ENCODE data around the gene ZSCAN2. TPM values are rescaled to one million over a fixed set of nuclear protein-coding genes. Genes with fewer than 3 reads are reported as not detected.
"Not testable (repeated sequence)": the region's sequence is repeated elsewhere in the genome, so short reads cannot be mapped to it uniquely, and the experiment has no call there.

Gene ZSCAN2
- total RNA-seq, result 1 to 10 TPM; 3.6 to 6.4 (median 5.2) TPM
- polyA plus RNA-seq, result 4.0 TPM
- long read RNA-seq, donor 1, partial matches to known transcripts, result 0 of 7 reads
- long read RNA-seq, donor 1, other reads (novel, unspliced or antisense), result 4 of 7 reads
- long read RNA-seq, donor 2, partial matches to known transcripts, result 1 of 3 reads
- long read RNA-seq, donor 2, other reads (novel, unspliced or antisense), result 1 of 3 reads
- long read RNA-seq, donor 3, partial matches to known transcripts, result 0 of 8 reads
- long read RNA-seq, donor 3, other reads (novel, unspliced or antisense), result 5 of 8 reads
- long read RNA-seq, donor 4, partial matches to known transcripts, result 0 of 3 reads
- long read RNA-seq, donor 4, other reads (novel, unspliced or antisense), result 0 of 3 reads

DNA sequence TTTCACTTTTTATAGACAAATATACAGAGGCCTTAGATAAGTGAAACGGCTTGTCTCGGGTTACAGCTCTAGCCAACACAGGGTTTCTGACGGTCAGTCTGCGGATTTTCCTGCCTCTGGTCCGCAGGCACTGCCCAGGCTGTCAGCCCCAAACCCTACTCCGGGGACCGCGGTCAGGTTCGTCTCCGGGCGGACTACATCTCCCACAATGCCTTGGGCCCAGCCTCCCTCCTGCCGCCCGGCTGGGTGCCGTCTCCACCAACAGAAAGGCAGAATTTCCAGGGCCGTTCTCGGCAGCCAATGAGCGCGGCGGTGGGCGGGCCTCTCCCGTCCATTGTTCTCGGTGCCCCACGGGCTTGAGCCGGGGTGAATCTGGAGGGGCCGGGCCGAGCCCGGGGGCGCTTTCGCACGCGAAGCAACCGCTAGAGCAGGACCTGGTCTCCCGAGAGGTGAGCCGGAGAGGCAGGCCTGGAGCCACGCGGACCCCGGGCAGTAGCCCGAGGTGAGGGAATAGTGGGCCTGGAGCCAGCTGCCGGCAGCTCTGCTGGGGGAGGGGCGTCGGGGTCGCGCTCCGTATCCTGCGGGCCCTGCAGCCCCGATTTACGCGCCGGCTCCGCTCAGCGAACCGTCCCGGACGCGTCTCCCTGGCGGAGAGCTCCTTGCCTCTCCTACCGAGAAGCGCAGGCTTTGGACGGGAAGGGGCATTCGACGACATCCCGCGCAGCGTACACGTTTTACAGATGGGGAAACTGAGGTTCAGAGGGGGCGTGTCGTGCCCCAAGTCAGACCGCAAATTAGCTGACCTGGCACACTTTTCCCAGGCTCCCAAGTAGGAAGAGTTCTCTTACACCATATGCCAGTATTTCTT, at the start of gene ZSCAN2:
Gene ZSCAN2 (plus strand): TSS at position 323 of the 868 bp plus-strand sequence. CDS start 2,919 bp downstream, outside the sequence.
- Histone ChIP-seq H3K9me3 (ENCODE audit: control insufficient read depth, low read length) (no peaks in the 10 kb centered on the region), H3K27me3 (ENCODE audit: control insufficient read depth, insufficient read depth) (no peaks in the 10 kb centered on the region), H3K4me1 (ENCODE audit: control insufficient read depth, insufficient read depth, low read length) (peaks cover 2% of the 10 kb centered on the region), H3K27ac (ENCODE audit: low read length) (peak within 1 kb of the TSS; percentile 21), H3K4me3 (ENCODE audit: low read length) (peak within 1 kb of the TSS; percentile 64)
- peak; percentile 96 to 98 (median 97) for DNase-seq
- ATAC-seq, result peak; percentile 99
- WGBS, result under 1% methylated on average over 68 of the region's 68 CpGs
- intact Hi-C loops (cut with DNase I), result loop anchor here in 1 of 4 donors (10.0 kb wide), 1 partner anchor 54 kb away; the partner anchor contains the start of genes NMB and WDR73

DNA sequence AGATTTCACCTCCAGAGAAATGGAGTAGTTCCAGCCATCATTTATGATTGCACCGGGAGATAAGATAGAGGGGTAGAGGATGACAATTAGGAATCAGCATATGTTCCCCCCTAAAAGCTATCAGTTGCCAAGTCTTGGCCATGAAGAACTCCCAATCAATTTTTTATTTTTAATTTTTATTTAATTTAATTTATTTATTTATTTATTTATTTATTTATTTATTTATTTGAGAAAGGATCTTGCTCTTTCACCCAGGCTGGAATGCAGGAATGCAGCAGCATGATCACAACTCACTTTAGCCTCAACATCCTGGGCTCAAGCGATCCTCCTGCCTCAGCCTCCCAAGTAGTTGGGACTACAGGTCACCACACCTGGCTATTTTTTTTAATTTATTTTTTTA, 49.2 kb upstream of the ZSCAN2 start:
- H3K9me3 ChIP-seq (ENCODE audit: control insufficient read depth, low read length); H3K4me1 ChIP-seq (ENCODE audit: control insufficient read depth, insufficient read depth, low read length); ATAC-seq; intact Hi-C loops (cut with DNase I); H3K4me3 ChIP-seq (ENCODE audit: low read length); H3K27ac ChIP-seq (ENCODE audit: low read length); DNase-seq; H3K27me3 ChIP-seq (ENCODE audit: control insufficient read depth, insufficient read depth): not testable (repeated sequence)
- 98% methylated on average over 2 of the region's 2 CpGs for WGBS

DNA sequence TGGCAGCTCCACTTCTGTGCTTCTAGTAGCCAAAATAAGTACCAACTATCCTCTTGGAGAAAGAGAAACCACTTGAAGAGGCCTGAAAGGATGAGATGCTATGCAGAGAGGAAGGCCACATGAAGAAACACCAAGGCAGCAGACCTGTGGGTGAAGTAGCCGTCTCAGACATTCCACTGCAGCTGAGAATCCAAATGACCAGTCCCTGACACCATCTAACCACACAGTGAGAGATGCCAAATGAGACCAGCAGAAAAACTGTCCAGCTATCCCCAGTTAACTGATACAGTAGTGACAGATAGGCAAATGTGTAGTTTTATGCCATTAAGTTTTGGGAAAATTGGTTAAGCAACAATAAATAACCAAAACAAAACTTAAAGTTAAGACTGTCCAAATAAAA, 47.9 kb upstream of the ZSCAN2 start:
- intact Hi-C loops (cut with DNase I), result no loop called here
- no peaks in the 10 kb centered on the region for H3K9me3 ChIP-seq (ENCODE audit: control insufficient read depth, low read length)
- no peak overlapping the region for H3K4me3 ChIP-seq (ENCODE audit: low read length)
- no peak for DNase-seq
- no peaks in the 10 kb centered on the region for H3K4me1 ChIP-seq (ENCODE audit: control insufficient read depth, insufficient read depth, low read length)
- no peak overlapping the region for H3K27ac ChIP-seq (ENCODE audit: low read length)
- no peaks in the 10 kb centered on the region for H3K27me3 ChIP-seq (ENCODE audit: control insufficient read depth, insufficient read depth)
- 98% methylated on average over 1 of the region's 1 CpG for WGBS
- ATAC-seq, result no peak

DNA sequence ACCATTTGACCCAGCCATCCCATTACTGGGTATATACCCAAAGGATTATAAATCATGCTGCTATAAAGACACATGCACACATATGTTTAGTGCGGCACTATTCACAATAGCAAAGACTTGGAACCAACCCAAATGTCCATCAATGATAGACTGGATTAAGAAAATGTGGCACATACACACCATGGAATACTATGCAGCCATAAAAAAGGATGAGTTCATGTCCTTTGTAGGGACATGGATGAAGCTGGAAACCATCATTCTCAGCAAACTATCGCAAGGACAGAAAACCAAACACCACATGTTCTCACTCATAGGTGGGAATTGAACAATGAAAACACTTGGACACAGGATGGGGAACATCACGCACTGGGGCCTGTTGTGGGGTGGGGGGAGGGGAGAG, 44.1 kb upstream of the ZSCAN2 start:
- H3K27ac ChIP-seq (ENCODE audit: low read length); H3K4me3 ChIP-seq (ENCODE audit: low read length); H3K4me1 ChIP-seq (ENCODE audit: control insufficient read depth, insufficient read depth, low read length); intact Hi-C loops (cut with DNase I); ATAC-seq; H3K9me3 ChIP-seq (ENCODE audit: control insufficient read depth, low read length); H3K27me3 ChIP-seq (ENCODE audit: control insufficient read depth, insufficient read depth); DNase-seq: not testable (repeated sequence)
- 91% methylated on average over 3 of the region's 3 CpGs for WGBS

DNA sequence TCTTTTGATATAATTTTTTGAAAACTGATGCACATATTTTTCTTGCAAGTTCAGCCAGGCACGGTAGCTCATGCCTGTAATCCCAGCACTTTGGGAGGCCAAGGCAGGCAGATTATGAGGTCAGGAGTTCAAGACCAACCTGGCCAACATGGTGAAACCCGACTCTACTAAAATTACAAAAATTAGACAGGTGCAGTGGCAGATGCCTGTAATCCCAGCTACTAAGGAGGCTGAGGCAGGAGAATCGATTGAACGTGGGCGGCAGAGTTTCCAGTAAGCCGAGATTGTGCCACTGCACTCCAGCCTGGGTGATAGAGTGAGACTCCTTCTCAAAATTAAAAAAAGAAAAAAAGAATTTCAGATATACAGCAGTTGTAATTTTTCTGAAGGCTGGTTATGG, 32.8 kb upstream of the ZSCAN2 start:
- not testable (repeated sequence) for ATAC-seq; H3K27me3 ChIP-seq (ENCODE audit: control insufficient read depth, insufficient read depth)
- WGBS, result 89% methylated on average over 6 of the region's 6 CpGs

DNA sequence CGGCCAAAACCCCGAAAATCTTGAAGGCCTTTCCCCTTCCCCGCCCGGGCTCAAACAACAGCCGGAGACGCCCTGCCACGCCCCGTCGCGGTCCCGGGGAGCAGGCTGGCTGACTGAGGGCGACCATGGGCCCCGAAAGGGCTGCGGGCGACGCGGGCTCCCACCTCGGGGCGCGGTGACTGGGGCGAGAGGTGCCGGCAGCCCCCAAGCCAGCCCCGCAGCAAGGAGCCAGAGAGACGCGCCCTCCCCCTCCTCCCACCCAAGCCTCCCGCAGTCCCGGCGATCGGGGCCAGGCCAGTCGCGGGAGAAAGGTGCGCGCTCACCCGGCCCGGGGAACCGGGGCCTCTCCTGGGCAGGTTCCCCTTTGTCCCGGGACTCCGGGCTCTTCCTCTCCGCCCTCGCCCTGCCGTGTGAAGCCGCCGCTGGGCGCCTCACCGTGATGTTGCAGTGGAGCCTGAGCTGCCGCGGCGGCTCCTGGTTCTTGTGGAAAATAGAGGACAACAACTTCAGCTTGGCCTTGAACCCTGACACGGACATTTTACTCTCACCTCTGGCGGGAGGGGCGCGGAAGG, 30.6 kb upstream of the ZSCAN2 start:
- under 1% methylated on average over 52 of the region's 52 CpGs for WGBS
- ATAC-seq (peak; percentile 78 to 79), DNase-seq (peak; percentile 65 to 88 (median 84))
- peak overlapping the region; percentile 89 for H3K27ac ChIP-seq (ENCODE audit: low read length)
- H3K4me3 ChIP-seq (ENCODE audit: low read length), result peak overlapping the region; percentile 81
- H3K9me3 ChIP-seq (ENCODE audit: control insufficient read depth, low read length), result no peaks in the 10 kb centered on the region
- no peaks in the 10 kb centered on the region for H3K27me3 ChIP-seq (ENCODE audit: control insufficient read depth, insufficient read depth)
- no peaks in the 10 kb centered on the region for H3K4me1 ChIP-seq (ENCODE audit: control insufficient read depth, insufficient read depth, low read length)
- intact Hi-C loops (cut with DNase I), result no loop called here

More for the DNA sequence above, 32.8 kb upstream of the ZSCAN2 start:
- H3K4me1 ChIP-seq (ENCODE audit: control insufficient read depth, insufficient read depth, low read length); H3K4me3 ChIP-seq (ENCODE audit: low read length); H3K9me3 ChIP-seq (ENCODE audit: control insufficient read depth, low read length); intact Hi-C loops (cut with DNase I); H3K27ac ChIP-seq (ENCODE audit: low read length); DNase-seq: not testable (repeated sequence)

DNA sequence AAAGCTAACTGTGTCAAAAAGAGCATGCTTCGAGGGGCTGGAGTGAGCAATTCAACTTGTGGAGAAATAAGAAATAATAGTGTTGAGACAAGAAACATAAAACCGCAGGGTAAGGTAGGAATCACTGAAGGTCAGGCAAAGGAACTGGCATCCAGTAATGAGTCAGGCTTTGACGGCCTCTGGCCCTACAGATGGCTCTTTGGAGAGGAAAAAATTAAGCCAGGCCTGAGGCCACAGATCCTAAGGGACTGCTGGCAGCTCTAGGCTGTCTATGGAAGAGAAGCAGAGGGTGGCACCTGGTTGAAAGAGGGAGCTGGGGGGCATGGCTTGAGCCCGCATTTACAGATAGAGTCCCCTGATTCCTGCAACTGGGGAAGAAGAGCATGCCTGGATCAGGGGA, 28.6 kb upstream of the ZSCAN2 start:
- Histone ChIP-seq H3K4me1 (ENCODE audit: control insufficient read depth, insufficient read depth, low read length) (no peaks in the 10 kb centered on the region), H3K9me3 (ENCODE audit: control insufficient read depth, low read length) (no peaks in the 10 kb centered on the region), H3K27me3 (ENCODE audit: control insufficient read depth, insufficient read depth) (no peaks in the 10 kb centered on the region), H3K27ac (ENCODE audit: low read length) (peak overlapping the region; percentile 21), H3K4me3 (ENCODE audit: low read length) (no peak overlapping the region)
- intact Hi-C loops (cut with DNase I), result no loop called here
- ATAC-seq, result no peak
- no peak for DNase-seq
- WGBS, result 90% methylated on average over 4 of the region's 4 CpGs

DNA sequence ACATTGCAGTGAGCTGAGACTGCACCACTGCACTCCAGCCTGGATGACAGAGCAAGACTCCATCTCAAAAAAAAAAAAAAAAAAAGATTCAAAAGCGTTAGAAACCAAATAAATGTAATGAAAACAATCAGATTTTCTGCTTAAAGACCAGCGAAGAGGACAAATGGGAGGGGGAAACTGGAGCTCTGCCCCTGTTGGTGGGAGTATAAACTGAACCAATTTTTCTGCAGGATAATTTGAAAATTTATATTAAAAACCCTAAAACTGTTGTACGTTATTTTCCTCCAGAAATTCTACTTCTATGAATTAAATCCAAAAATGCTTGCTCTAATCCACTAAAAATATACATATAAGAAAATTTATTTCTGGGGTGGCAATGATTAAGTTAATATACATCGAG, 25.3 kb upstream of the ZSCAN2 start:
- Histone ChIP-seq H3K4me1 (ENCODE audit: control insufficient read depth, insufficient read depth, low read length) (no peaks in the 10 kb centered on the region), H3K27me3 (ENCODE audit: control insufficient read depth, insufficient read depth) (no peaks in the 10 kb centered on the region), H3K27ac (ENCODE audit: low read length) (no peak overlapping the region), H3K4me3 (ENCODE audit: low read length) (no peak overlapping the region), H3K9me3 (ENCODE audit: control insufficient read depth, low read length) (no peaks in the 10 kb centered on the region)
- ATAC-seq (no peak), DNase-seq (no peak)
- 86% methylated on average over 4 of the region's 4 CpGs for WGBS
- intact Hi-C loops (cut with DNase I), result no loop called here

DNA sequence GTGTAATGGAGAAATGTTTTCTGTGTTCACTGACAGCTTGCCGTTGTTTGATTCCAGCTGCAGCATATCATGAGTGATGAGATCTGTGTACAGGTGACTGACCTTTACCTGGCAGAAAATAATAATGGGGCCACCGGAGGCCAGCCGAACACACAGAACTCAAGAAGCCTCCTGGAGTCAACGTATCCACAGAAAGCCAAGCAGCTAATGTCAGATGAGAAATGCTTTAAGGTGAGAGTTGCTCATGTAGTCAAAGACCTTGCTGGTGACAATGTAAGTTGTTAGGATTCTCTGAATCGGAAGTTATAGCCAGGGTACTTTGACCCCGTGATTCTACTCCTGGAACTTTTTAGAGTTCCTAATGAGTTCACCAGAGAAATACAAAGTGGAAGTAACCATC, 22.9 kb upstream of the ZSCAN2 start:
- H3K27me3 ChIP-seq (ENCODE audit: control insufficient read depth, insufficient read depth); intact Hi-C loops (cut with DNase I); DNase-seq; ATAC-seq; H3K4me1 ChIP-seq (ENCODE audit: control insufficient read depth, insufficient read depth, low read length); H3K4me3 ChIP-seq (ENCODE audit: low read length); H3K9me3 ChIP-seq (ENCODE audit: control insufficient read depth, low read length); H3K27ac ChIP-seq (ENCODE audit: low read length): not testable (repeated sequence)
- 87% methylated on average over 6 of the region's 6 CpGs for WGBS

DNA sequence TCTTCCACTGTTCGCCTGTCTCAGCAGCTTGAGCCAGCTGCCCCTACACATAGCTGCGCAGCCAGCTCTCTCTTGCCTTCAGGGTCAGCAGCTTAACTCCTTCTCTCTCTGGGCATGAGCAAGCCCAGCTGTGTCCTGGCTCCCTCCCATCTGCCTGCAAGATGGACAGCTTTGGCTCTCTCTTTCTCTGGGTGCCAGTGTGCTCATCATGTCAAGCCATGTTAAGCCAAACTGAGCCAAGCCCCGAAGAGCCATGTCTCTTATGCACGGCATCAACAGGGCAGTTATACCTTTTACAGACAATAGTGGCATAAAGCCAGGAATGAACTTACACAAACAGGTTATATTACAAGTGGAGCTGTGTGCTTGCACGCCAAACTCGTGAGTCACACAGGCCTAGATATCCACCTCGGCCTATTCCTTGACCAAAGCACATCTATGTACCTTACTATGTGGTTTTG, 21.5 kb upstream of the ZSCAN2 start:
- H3K4me3 ChIP-seq (ENCODE audit: low read length); H3K27ac ChIP-seq (ENCODE audit: low read length); DNase-seq; H3K4me1 ChIP-seq (ENCODE audit: control insufficient read depth, insufficient read depth, low read length); intact Hi-C loops (cut with DNase I); H3K9me3 ChIP-seq (ENCODE audit: control insufficient read depth, low read length); H3K27me3 ChIP-seq (ENCODE audit: control insufficient read depth, insufficient read depth): not testable (repeated sequence)
- ATAC-seq, result peak in 1 of 2 donors; percentile 66
- WGBS, result 66% methylated on average over 7 of the region's 7 CpGs

All from right cardiac atrium (tissue), 5 donors.